ENCODE results near the gene SLC8A3. TPM values are rescaled to one million over a fixed set of nuclear protein-coding genes. Genes with fewer than 3 reads are reported as not detected.

The SLC8A3 gene
- total RNA-seq, 1 donor from 2014 or later = 0.43 TPM

GRCh38 chr14:70193396-70193795 is 4.6 kb upstream of the SLC8A3 start:
- Mint-ChIP-seq H3K27ac (no peak overlapping the region), H3K27me3 (peaks cover 36% of the 10 kb centered on the region), H3K9me3 (ENCODE audit: low read depth) (peaks cover 7% of the 10 kb centered on the region), H3K4me1 (ENCODE audit: low read depth) (peaks cover 2% of the 10 kb centered on the region), H3K4me3 (ENCODE audit: low read depth) (no peak overlapping the region), H3K36me3 (ENCODE audit: insufficient read depth) (no peaks in the 10 kb centered on the region)
- DNase-seq (ENCODE audit: low spot score, unreplicated experiment) = no peak
- TF ChIP-seq CTCF (IDR thresholded peaks at IDR 0.05; ENCODE audit: unreplicated experiment) = no peak

- Mint-ChIP-seq H3K4me3 (ENCODE audit: low read depth) (no peak overlapping the region), H3K27ac (no peak overlapping the region), H3K9me3 (ENCODE audit: low read depth) (peaks cover 7% of the 10 kb centered on the region), H3K27me3 (peaks cover 39% of the 10 kb centered on the region), H3K4me1 (ENCODE audit: low read depth) (peaks cover 4% of the 10 kb centered on the region), H3K36me3 (ENCODE audit: insufficient read depth) (no peaks in the 10 kb centered on the region)
- DNase-seq (ENCODE audit: low spot score, unreplicated experiment) = no peak
- TF ChIP-seq CTCF (IDR thresholded peaks at IDR 0.05; ENCODE audit: unreplicated experiment) = no peak
Measured at GRCh38 chr14:70192915-70193314, 4.2 kb upstream of the SLC8A3 start.

GRCh38 chr14:70190156-70190555 is 1.4 kb upstream of the SLC8A3 start:
- Mint-ChIP-seq H3K9me3 (ENCODE audit: low read depth) (peaks cover 2% of the 10 kb centered on the region), H3K4me3 (ENCODE audit: low read depth) (no peak overlapping the region), H3K4me1 (ENCODE audit: low read depth) (peaks cover 12% of the 10 kb centered on the region), H3K36me3 (ENCODE audit: insufficient read depth) (no peaks in the 10 kb centered on the region), H3K27me3 (peaks cover 58% of the 10 kb centered on the region), H3K27ac (no peak overlapping the region)
- DNase-seq (ENCODE audit: low spot score, unreplicated experiment) = no peak
- no peak for TF ChIP-seq CTCF (IDR thresholded peaks at IDR 0.05; ENCODE audit: unreplicated experiment)

GRCh38 chr14:70189456-70190077 is 816 bp upstream of the SLC8A3 start:
- TF ChIP-seq CTCF (IDR thresholded peaks at IDR 0.05; ENCODE audit: unreplicated experiment) = no peak
- H3K36me3 Mint-ChIP-seq (ENCODE audit: insufficient read depth) = no peaks in the 10 kb centered on the region
- H3K27ac Mint-ChIP-seq = no peak overlapping the region
- H3K4me3 Mint-ChIP-seq (ENCODE audit: low read depth) = peak overlapping the region; percentile 76
- no peaks in the 10 kb centered on the region for H3K9me3 Mint-ChIP-seq (ENCODE audit: low read depth)
- no peak for DNase-seq (ENCODE audit: low spot score, unreplicated experiment)
- peaks cover 59% of the 10 kb centered on the region for H3K27me3 Mint-ChIP-seq
- H3K4me1 Mint-ChIP-seq (ENCODE audit: low read depth) = peaks cover 12% of the 10 kb centered on the region

- H3K4me1 Mint-ChIP-seq (ENCODE audit: low read depth) = peaks cover 12% of the 10 kb centered on the region
- H3K9me3 Mint-ChIP-seq (ENCODE audit: low read depth) = no peaks in the 10 kb centered on the region
- no peaks in the 10 kb centered on the region for H3K36me3 Mint-ChIP-seq (ENCODE audit: insufficient read depth)
- H3K4me3 Mint-ChIP-seq (ENCODE audit: low read depth) = peak overlapping the region; percentile 76
- H3K27me3 Mint-ChIP-seq = peaks cover 59% of the 10 kb centered on the region
- no peak overlapping the region for H3K27ac Mint-ChIP-seq
- no peak for TF ChIP-seq CTCF (IDR thresholded peaks at IDR 0.05; ENCODE audit: unreplicated experiment)
- no peak for DNase-seq (ENCODE audit: low spot score, unreplicated experiment)
Measured at GRCh38 chr14:70188322-70188658, 461 bp downstream of the SLC8A3 start.
